NCI-H524 (cell line): ENCODE data around the gene EEF2.

Source experiments
- DNase-seq, 2 experiments: peaks; one replicate each; lab custom pipeline; 2025; lab: John Stamatoyannopoulos, UW

Gene EEF2

GRCh38 chr19:3984908-3985642 is at the start of gene EEF2:
Gene EEF2 (minus strand): TSS chr19:3985463. CDS start chr19:3985380, 83 bp downstream.
- DNase-seq: peak; percentile 79 to 94

- no peak for DNase-seq
These were observed 49.1 kb upstream of the EEF2 start for GRCh38 chr19:4034048-4035017.

GRCh38 chr19:4033028-4033956 is 48.0 kb upstream of the EEF2 start:
- DNase-seq: no peak

GRCh38 chr19:4032436-4032835 is 47.2 kb upstream of the EEF2 start:
- DNase-seq: no peak

- no peak for DNase-seq
These were observed 46.2 kb upstream of the EEF2 start for GRCh38 chr19:4031420-4031819.

GRCh38 chr19:4030981-4031380 is 45.7 kb upstream of the EEF2 start:
- no peak for DNase-seq

GRCh38 chr19:4030552-4030951 is 45.3 kb upstream of the EEF2 start:
- DNase-seq: no peak

GRCh38 chr19:4029247-4029614 is 44.0 kb upstream of the EEF2 start:
- no peak for DNase-seq

GRCh38 chr19:4028334-4029246 is 43.3 kb upstream of the EEF2 start:
- no peak for DNase-seq

GRCh38 chr19:4027146-4027545 is 41.9 kb upstream of the EEF2 start:
- no peak for DNase-seq

GRCh38 chr19:4025317-4025716 is 40.1 kb upstream of the EEF2 start:
- no peak for DNase-seq

- DNase-seq: no peak
These were observed 38.5 kb upstream of the EEF2 start for GRCh38 chr19:4023600-4024398.

- no peak for DNase-seq
These were observed 34.3 kb upstream of the EEF2 start for GRCh38 chr19:4019578-4019977.

GRCh38 chr19:4018775-4019504 is 33.7 kb upstream of the EEF2 start:
- DNase-seq: no peak

GRCh38 chr19:4018140-4018613 is 32.9 kb upstream of the EEF2 start:
- no peak for DNase-seq

- DNase-seq: no peak
These were observed 31.8 kb upstream of the EEF2 start for GRCh38 chr19:4016903-4017638.

- DNase-seq: no peak
These were observed 31.2 kb upstream of the EEF2 start for GRCh38 chr19:4016486-4016885.

GRCh38 chr19:4015705-4016402 is 30.6 kb upstream of the EEF2 start:
- DNase-seq: no peak
